ENCODE data around the gene TLE4. TPM values are rescaled to one million over a fixed set of nuclear protein-coding genes. Genes with fewer than 3 reads are reported as not detected.
A peak's percentile ranks its signal among the peaks of the same experiment; 100 is the strongest.

TLE4 gene
- total RNA-seq, 3 donors from 2014 or later (not counting 1 experiment from before 2014, with no cell fraction given) = 214 to 240 (median 220) TPM

DNA sequence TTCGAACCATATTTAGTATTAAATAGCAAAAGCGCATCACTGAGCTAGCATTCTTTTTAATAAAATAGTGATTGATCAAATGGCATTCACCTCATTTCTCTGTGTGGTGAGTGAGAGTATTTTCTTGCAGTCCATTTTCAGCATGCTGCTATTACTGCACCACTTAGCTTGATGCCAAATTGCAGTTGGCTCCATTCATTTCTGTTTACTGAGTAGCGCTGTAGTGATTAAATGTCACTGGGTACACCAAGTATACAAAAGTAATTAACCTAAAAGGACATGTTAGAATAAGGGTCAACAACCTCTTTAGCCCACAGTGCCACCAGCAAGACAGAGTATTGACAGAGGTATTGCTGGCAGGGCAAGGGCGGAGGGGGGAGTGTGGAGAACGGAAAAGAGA is 122.0 kb downstream of the TLE4 start:
- intact Hi-C loops (cut with micrococcal nuclease) = loop anchor here (2.0 kb wide), 1 partner anchor 69 kb away; no protein-coding TSS in a partner anchor
- Mint-ChIP-seq H3K36me3 (no peaks in the 10 kb centered on the region), H3K27me3 (ENCODE audit: low read depth in 2 of 2) (no peaks in the 10 kb centered on the region), H3K9me3 (no peaks in the 10 kb centered on the region), H3K4me3 (no peak overlapping the region), H3K27ac (no peak overlapping the region), H3K4me1 (peaks cover 65 to 69% of the 10 kb centered on the region in 2 donors)
- DNase-seq (no peak), ATAC-seq (no peak)
- no peaks in the 10 kb centered on the region for H3K9me3 ChIP-seq (ENCODE audit: control insufficient read depth, insufficient read depth, low read length)
- no peak overlapping the region for H3K27ac ChIP-seq (ENCODE audit: low read length)
- H3K4me3 ChIP-seq (ENCODE audit: low read length) = no peak overlapping the region
- H3K36me3 ChIP-seq (ENCODE audit: control insufficient read depth, insufficient read depth, low read length) = no peaks in the 10 kb centered on the region
- peaks cover 13% of the 10 kb centered on the region for H3K4me1 ChIP-seq (ENCODE audit: control insufficient read depth, insufficient read depth, low read length)
- 98% methylated on average over 5 of the region's 5 CpGs for WGBS (ENCODE audit: insufficient coverage)
- no peaks in the 10 kb centered on the region for H3K27me3 ChIP-seq (ENCODE audit: control insufficient read depth, insufficient read depth, low read length)
- TF ChIP-seq, protein P1, sequence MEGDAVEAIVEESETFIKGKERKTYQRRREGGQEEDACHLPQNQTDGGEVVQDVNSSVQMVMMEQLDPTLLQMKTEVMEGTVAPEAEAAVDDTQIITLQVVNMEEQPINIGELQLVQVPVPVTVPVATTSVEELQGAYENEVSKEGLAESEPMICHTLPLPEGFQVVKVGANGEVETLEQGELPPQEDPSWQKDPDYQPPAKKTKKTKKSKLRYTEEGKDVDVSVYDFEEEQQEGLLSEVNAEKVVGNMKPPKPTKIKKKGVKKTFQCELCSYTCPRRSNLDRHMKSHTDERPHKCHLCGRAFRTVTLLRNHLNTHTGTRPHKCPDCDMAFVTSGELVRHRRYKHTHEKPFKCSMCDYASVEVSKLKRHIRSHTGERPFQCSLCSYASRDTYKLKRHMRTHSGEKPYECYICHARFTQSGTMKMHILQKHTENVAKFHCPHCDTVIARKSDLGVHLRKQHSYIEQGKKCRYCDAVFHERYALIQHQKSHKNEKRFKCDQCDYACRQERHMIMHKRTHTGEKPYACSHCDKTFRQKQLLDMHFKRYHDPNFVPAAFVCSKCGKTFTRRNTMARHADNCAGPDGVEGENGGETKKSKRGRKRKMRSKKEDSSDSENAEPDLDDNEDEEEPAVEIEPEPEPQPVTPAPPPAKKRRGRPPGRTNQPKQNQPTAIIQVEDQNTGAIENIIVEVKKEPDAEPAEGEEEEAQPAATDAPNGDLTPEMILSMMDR (IDR thresholded peaks at IDR 0.05) = no peak

DNA sequence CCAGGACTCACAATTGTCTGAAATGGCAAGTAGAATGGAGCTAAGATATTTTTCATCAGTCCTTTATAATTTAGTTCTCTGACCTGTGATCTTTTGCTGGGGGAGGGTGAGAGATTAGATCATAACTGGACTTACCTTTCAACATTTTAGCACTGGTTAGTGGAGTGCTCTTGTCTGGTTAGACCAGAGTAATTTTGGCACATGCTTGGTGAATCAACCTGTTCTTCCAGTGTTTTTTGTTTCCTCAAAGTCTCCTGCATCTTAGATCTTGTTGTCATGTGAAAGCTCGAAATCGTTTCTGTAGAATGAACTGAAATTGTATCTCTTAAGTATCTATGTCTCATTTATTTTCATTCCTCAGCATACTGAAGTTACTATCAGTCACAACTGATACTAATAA is 122.4 kb downstream of the TLE4 start:
- no peak for DNase-seq
- no CpG with 5 or more reads among the region's 2 CpGs for WGBS (ENCODE audit: insufficient coverage)
- Mint-ChIP-seq H3K9me3 (no peaks in the 10 kb centered on the region), H3K4me1 (peaks cover 65 to 70% of the 10 kb centered on the region in 2 donors), H3K27me3 (ENCODE audit: low read depth in 2 of 2) (no peaks in the 10 kb centered on the region), H3K36me3 (no peaks in the 10 kb centered on the region), H3K4me3 (no peak overlapping the region), H3K27ac (no peak overlapping the region)
- H3K27me3 ChIP-seq (ENCODE audit: control insufficient read depth, insufficient read depth, low read length) = no peaks in the 10 kb centered on the region
- intact Hi-C loops (cut with micrococcal nuclease) = loop anchor here (2.0 kb wide), 1 partner anchor 69 kb away; no protein-coding TSS in a partner anchor
- no peak overlapping the region for H3K4me3 ChIP-seq (ENCODE audit: low read length)
- TF ChIP-seq, protein P1 (IDR thresholded peaks at IDR 0.05) = no peak
- no peak overlapping the region for H3K27ac ChIP-seq (ENCODE audit: low read length)
- no peaks in the 10 kb centered on the region for H3K9me3 ChIP-seq (ENCODE audit: control insufficient read depth, insufficient read depth, low read length)
- no peaks in the 10 kb centered on the region for H3K36me3 ChIP-seq (ENCODE audit: control insufficient read depth, insufficient read depth, low read length)
- no peak for ATAC-seq
- peaks cover 13% of the 10 kb centered on the region for H3K4me1 ChIP-seq (ENCODE audit: control insufficient read depth, insufficient read depth, low read length)

DNA sequence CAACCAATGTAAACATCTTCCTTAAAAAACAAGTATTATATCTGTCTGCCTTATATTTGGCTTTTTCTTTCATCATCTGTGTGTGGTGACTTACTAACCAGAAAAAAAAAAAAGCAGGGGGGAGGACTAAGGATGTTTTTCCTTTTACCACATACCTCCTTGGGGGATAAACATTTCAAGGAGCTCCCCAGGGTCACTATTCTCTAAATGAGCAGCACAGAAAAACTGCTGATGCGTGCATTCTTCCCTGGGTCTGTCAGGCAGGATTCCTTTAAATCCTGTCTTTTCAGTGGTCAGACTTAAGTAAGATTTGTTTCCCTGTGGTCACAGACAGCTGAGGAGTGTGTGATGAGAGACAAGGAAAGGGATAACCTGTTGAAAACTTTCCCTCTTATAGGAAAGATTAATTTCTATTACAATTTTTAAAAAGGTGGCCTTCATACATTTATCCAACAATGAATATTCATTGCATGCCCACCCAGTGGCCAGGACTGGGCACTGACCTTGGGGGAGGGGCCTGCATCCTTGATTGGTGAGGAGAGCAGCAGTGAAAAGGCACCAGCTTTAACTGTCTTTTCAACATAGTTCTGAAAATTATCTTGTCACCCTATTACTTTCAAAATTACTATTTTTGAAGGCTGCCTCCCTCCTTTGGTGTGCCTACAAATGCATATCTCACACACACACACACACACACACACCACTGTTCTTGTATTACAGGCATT is 123.1 kb downstream of the TLE4 start:
- Histone ChIP-seq H3K9me3 (ENCODE audit: control insufficient read depth, insufficient read depth, low read length) (no peaks in the 10 kb centered on the region), H3K27me3 (ENCODE audit: control insufficient read depth, insufficient read depth, low read length) (no peaks in the 10 kb centered on the region), H3K27ac (ENCODE audit: low read length) (no peak overlapping the region), H3K4me3 (ENCODE audit: low read length) (no peak overlapping the region), H3K36me3 (ENCODE audit: control insufficient read depth, insufficient read depth, low read length) (no peaks in the 10 kb centered on the region), H3K4me1 (ENCODE audit: control insufficient read depth, insufficient read depth, low read length) (peaks cover 13% of the 10 kb centered on the region)
- H3K27ac Mint-ChIP-seq = peak overlapping the region; percentile 50 to 62
- no peaks in the 10 kb centered on the region for H3K27me3 Mint-ChIP-seq (ENCODE audit: low read depth in 2 of 2)
- H3K4me1 Mint-ChIP-seq = peaks cover 68 to 73% of the 10 kb centered on the region in 2 donors
- WGBS (ENCODE audit: insufficient coverage) = 93% methylated on average over 1 of the region's 1 CpG
- intact Hi-C loops (cut with micrococcal nuclease) = loop anchor here (2.0 kb wide), 1 partner anchor 70 kb away; no protein-coding TSS in a partner anchor
- peak overlapping the region; percentile 73 for H3K4me3 Mint-ChIP-seq
- ATAC-seq = no peak
- DNase-seq = no peak
- H3K9me3 Mint-ChIP-seq = no peaks in the 10 kb centered on the region
- H3K36me3 Mint-ChIP-seq = no peaks in the 10 kb centered on the region
- TF ChIP-seq, protein P1 (IDR thresholded peaks at IDR 0.05) = no peak

All from natural killer cell (primary cell).